ENCODE measurements around the gene PXDN.

GRCh38 chr2:1766851-1767811 is 22.8 kb upstream of the PXDN start:
- no peak for TF ChIP-seq CTCF (IDR thresholded peaks at IDR 0.05)
- TF ChIP-seq ATF3 (CRISPR knock-in tag; conservative IDR thresholded peaks at IDR 0.05): no peak
- TF ChIP-seq CREB1 (CRISPR knock-in tag; IDR thresholded peaks at IDR 0.05): no peak
- TF ChIP-seq KAT7 (CRISPR knock-in tag; IDR thresholded peaks at IDR 0.05; ENCODE audit: borderline replicate concordance): no peak
- no peak for TF ChIP-seq ESRRA (CRISPR knock-in tag; IDR thresholded peaks at IDR 0.05; ENCODE audit: borderline replicate concordance)
